Left ventricle myocardium superior (tissue), 1 donor: ENCODE data around the gene NCOA3. TPM values are rescaled to one million over a fixed set of nuclear protein-coding genes. Genes with fewer than 3 reads are reported as not detected.

ENCODE experiments used
- ATAC-seq: fragments of 200-7000 bp; cut with Tn5 transposase; one replicate; pipeline ENCODE4 v1.9.1; 2020; ENCODE audit warnings: mild to moderate bottlenecking, moderate library complexity
- DNase-seq: peaks from one replicate; pipeline ENCODE4 v3.0.0-alpha.2; 2020
- intact Hi-C: fragments of 100-400 bp; cut with micrococcal nuclease; formaldehyde crosslinking; loops from one replicate; pipeline ENCODE4 v1.11.0; 2022
- total RNA-seq: library from RNA; stranded (reverse); fragmentation: NEBNext Ultra II Directional; extraction: Animal tissue kit (Norgen Biotek cat#: 25700); gene quantifications from one replicate; pipeline ENCODE4 v1.2.1, GENCODE V29; 2021
- donor health status: DM: no; HTN: yes; CAD: no; lungs with severe emphysema.

Gene NCOA3
- total RNA-seq, 1 donor from 2014 or later, result 23.3 TPM

DNA sequence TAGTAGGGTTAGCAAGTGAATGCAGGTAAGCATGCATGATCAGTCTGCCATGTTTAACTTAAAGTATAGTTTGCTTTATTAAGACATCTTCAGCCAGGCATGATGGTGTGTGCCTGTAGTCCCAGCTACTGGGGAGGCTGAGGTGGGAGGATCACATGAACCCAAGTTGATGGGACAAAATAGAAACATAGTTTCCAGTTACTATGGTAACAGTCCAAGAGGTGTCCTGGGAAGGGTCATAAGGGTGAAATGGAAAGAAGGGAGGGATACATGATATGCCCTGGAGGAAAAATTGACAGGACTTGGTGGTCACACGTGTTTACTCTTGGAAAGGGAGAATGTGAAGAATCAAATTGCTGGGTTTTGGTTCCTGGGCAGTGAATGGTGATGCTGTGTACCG lies 143.9 kb downstream of the NCOA3 start:
- no peak for DNase-seq
- intact Hi-C loops, result no loop called here
- no peak for ATAC-seq

DNA sequence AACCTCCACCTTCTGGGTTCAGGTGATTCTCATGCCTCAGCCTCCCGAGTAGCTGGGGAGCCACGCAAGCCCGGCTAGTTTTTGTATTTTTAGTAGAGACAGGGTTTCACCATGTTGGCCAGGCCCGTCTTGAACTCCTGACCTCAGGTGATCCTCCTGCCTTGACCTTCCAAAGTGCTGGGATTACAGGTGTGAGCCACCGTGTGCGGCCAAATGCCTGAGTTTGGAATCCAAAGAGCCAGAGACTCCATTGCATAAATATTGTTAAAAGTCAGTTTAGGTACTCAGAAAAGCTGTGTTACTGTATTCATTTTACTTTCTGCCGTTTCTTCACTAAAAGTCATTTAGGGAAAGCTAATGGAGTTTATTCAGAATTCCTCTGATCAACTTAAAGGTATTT lies 146.3 kb downstream of the NCOA3 start:
- ATAC-seq, result no peak
- intact Hi-C loops, result no loop called here
- no peak for DNase-seq

DNA sequence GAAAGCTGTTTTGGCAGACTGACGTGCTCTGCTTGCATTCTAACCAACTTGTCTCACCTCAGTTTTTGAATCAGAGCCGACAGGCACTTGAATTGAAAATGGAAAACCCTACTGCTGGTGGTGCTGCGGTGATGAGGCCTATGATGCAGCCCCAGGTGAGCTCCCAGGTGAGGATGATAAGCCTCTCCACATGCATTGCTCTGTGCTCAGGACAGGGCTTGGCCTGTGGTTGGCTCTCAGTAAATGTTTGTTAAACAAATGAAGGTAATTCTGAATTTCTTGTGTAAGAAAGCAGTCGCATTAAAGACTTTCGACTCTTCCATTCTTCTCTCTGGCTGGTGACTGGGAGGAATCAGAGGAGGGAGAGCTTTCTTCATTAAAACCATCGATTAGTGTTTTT lies 147.3 kb downstream of the NCOA3 start:
- intact Hi-C loops, result no loop called here
- no peak for DNase-seq

DNA sequence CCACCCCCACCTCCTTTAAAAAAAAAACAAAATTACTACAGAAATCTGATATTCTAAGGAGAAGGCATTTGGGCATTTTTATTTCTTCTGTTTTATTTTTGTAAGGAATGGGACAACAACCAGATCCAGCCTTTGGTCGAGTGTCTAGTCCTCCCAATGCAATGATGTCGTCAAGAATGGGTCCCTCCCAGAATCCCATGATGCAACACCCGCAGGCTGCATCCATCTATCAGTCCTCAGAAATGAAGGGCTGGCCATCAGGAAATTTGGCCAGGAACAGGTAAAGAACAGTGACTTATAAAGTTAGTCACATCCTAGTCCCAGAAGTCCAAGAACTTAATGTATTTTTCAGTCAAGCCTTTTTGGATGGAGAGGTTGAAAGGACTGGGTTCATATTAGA lies 150.6 kb downstream of the NCOA3 start:
- intact Hi-C loops, result no loop called here
- DNase-seq (no peak), ATAC-seq (no peak)

More for the DNA sequence above, 147.3 kb downstream of the NCOA3 start:
- no peak for ATAC-seq

DNA sequence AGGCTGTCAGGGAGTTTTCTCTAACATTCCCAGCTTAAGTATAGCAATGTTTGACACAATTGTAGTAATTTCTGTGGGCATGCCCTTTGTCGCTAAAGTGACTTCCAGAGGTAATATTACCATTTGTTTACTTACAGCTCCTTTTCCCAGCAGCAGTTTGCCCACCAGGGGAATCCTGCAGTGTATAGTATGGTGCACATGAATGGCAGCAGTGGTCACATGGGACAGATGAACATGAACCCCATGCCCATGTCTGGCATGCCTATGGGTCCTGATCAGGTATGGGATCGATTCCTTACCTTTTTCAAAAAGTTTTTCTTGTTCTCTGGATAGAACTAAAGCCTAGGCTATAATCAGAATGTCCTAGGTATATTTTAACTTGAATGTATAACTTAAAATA lies 151.1 kb downstream of the NCOA3 start:
- intact Hi-C loops, result no loop called here
- DNase-seq (no peak), ATAC-seq (no peak)

DNA sequence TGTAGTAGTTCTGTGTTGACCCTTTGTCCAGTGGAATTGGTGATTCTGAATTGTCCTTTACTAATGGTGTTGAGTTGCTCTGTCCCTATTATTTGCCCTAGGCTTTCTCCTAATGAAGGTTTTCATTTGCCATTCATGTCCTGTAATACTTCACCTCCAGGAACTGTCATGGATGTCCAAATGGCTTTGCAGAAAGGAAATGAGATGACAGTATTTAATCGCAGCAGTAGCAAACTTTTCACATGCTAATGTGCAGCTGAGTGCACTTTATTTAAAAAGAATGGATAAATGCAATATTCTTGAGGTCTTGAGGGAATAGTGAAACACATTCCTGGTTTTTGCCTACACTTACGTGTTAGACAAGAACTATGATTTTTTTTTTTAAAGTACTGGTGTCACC lies 152.2 kb downstream of the NCOA3 start:
- intact Hi-C loops, result no loop called here
- no peak for ATAC-seq
- DNase-seq, result no peak

DNA sequence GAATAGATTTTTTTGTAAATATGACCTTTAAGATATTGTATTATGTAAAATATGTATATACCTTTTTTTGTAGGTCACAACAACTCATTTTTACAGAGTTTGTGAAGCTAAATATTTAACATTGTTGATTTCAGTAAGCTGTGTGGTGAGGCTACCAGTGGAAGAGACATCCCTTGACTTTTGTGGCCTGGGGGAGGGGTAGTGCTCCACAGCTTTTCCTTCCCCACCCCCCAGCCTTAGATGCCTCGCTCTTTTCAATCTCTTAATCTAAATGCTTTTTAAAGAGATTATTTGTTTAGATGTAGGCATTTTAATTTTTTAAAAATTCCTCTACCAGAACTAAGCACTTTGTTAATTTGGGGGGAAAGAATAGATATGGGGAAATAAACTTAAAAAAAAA lies 152.7 kb downstream of the NCOA3 start:
- intact Hi-C loops, result no loop called here
- no peak for DNase-seq
- ATAC-seq, result no peak

DNA sequence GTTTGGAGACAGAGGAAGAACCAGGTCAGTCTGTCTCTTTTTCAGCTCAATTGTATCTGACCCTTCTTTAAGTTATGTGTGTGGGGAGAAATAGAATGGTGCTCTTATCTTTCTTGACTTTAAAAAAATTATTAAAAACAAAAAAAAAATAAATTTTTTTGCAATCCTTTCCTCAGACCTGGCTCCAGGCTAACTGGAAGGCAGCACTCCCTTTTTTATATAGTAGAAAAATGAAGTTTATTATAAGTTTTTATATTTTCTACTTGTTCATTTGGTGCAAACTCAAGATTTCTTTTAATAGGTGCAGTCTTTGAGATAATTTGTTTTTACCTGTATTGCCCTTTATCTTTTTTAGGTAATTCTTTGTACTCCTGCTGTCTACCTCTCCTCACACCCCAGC lies 153.9 kb downstream of the NCOA3 start:
- no peak for DNase-seq
- intact Hi-C loops, result no loop called here
- ATAC-seq, result no peak

DNA sequence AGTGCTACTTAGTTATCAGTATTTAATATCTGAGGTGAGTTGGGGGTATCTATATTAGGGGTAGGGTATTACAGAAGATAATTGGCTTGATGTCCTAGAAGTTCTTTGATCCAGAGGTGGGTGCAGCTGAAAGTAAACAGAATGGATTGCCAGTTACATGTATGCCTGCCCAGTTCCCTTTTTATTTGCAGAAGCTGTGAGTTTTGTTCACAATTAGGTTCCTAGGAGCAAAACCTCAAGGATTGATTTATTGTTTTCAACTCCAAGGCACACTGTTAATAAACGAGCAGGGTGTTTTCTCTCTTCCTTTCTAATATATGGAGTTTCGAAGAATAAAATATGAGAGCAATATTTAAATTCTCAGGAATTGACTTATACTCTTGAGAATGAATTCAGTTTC lies 154.6 kb downstream of the NCOA3 start:
- intact Hi-C loops, result no loop called here
- DNase-seq (no peak), ATAC-seq (no peak)

DNA sequence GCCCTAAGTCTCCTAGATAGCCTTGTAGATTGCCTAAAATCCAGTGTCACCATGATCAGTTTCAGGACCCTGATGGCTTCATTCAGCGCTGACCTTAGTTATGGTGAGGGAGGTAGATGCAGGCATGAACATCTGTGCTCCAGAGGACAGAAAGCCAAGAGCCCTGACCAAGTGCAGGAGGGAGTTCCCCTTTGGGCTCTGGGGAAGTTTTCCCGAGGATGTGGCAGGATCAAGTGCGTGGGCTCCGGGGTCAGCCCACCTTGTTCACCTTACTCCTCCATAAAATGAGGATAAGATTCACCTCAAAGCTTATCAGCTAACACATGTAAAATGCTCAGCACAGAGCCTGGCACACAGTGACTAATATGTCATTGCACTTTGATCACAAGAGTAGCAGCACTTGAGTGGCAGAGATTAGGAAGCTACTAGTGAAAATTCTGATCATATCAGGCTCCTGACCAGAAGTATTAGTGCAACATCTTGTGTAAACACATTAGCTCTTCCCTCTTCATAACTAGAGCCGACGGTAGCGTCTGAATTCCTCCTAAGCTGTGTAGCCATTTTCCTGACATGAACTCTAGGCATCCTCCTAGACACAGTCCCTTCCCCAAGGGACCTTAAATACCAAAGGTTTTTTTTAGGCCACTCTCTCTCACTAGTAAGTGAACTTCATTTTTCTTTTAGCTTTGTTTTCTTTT lies 158.4 kb downstream of the NCOA3 start:
- DNase-seq, result no peak
- ATAC-seq, result no peak
- intact Hi-C loops, result loop anchor here (5.0 kb wide), 1 partner anchor 962 kb away; no protein-coding TSS in a partner anchor

DNA sequence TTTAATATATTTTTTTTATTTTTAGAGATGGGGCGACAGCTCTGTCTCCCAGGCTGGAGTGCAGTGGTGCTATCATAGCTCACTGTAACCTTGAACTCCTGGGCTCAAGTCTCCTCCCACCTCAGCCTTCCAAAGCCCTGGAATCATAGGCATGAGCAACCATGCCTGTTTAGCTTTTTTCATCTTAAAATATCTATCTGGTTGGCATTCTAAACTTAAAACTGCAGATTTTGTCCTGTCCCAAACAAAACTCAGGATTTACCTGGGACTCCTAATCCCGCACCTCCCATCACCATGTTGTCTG lies 158.9 kb downstream of the NCOA3 start:
- DNase-seq, result no peak
- intact Hi-C loops, result loop anchor here (5.0 kb wide), 1 partner anchor 962 kb away; no protein-coding TSS in a partner anchor
- ATAC-seq, result no peak

DNA sequence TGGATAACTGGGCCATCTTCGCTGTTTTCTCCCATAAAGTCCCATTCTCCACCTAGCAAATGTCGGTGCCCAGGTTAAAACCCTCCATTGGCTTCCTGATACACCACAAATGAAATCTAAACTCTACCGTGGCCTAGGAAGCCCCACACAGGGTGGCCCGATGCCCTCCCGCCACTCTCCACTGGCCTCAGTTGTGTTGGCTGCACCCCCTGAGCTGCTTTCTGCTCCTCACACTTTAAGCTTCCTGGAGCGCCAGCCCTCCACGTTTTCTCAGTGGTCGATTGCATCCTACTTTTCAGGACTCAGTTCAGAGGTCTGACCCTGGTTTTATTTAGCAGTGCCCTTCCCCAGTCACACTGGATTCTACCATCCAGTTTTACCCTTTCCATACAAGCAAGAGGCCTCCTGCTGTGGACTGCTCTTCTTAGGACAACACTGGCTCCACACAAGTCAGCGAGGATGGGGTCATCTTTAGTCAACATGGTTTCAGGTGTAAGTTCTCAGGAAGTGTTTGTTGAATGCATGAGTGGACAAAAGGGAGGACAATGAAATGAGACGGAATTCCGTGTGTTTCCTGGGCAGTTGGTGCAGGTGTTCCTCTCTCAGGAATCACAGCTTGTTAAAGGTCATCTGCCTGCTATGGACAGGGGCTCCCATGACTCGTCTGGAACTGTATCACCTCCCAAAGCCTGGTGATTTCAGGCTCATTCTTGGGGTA lies 159.5 kb downstream of the NCOA3 start:
- intact Hi-C loops, result loop anchor here (5.0 kb wide), 1 partner anchor 961 kb away; no protein-coding TSS in a partner anchor
- no peak for ATAC-seq
- DNase-seq, result no peak

DNA sequence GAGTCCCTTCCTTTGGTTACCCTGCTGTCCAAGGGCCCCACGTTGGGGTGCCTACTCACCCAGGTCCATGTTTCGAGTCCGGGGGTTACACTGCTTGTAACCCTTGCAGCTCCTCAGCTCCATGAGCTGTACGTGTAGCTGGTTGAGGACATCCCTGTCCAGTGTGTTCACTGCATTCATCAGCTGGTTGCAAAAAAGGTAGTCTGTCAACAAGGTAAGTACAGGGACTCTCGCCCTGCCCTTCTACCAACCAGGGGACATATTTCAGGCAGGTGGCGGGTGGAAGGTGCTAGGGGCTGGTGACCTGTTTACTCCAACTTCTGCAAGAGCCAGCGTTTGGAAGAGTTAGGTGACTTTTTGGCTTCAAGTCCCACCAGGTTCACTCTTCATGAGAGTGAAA lies 160.0 kb downstream of the NCOA3 start:
- ATAC-seq, result no peak
- intact Hi-C loops, result loop anchor here (5.0 kb wide), 1 partner anchor 961 kb away; no protein-coding TSS in a partner anchor

DNA sequence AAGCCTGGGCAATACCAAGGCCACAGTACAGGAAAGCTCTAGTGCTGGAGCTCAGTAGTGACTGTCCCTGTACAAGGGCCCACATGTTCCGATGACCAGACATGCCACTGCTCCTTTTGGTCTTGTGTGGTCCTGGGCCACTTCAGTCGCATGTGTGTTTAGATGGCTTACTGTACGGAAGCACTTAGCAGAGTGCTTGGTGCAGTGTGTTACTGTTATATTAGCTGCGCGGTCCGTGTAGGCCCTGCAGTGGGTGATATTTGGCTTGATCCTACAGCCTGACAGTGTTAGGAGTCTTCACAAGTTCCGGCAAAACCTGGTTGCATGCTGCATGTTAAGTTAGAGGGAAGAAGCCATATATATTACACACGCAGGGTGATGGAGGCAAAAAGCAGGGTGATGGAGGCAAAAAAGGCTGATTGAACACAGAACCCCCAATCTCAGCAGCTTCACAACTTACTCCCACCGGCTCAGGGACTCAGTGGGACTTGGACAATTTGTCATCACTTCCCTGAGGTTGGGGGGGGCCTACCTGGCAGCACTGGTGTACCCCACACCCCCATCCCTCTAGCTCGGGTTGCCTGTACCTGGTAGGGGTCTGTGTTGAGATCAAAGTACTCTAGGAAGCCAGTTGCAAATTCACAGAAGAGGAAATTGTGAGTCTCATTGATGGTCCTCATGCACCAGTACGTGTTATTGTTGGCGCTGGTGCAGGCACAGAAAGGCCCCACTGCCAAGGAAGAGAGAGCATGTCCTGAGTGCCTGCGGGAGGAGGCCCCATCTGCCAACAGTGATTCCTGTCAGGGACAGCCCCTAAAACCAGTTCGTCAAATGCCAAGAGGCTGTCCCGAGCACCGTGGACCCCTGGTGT lies 161.0 kb downstream of the NCOA3 start:
- ATAC-seq (no peak), DNase-seq (no peak)
- intact Hi-C loops, result loop anchor here (5.0 kb wide), 1 partner anchor 960 kb away; no protein-coding TSS in a partner anchor

More for the DNA sequence above, 160.0 kb downstream of the NCOA3 start:
- DNase-seq, result no peak

DNA sequence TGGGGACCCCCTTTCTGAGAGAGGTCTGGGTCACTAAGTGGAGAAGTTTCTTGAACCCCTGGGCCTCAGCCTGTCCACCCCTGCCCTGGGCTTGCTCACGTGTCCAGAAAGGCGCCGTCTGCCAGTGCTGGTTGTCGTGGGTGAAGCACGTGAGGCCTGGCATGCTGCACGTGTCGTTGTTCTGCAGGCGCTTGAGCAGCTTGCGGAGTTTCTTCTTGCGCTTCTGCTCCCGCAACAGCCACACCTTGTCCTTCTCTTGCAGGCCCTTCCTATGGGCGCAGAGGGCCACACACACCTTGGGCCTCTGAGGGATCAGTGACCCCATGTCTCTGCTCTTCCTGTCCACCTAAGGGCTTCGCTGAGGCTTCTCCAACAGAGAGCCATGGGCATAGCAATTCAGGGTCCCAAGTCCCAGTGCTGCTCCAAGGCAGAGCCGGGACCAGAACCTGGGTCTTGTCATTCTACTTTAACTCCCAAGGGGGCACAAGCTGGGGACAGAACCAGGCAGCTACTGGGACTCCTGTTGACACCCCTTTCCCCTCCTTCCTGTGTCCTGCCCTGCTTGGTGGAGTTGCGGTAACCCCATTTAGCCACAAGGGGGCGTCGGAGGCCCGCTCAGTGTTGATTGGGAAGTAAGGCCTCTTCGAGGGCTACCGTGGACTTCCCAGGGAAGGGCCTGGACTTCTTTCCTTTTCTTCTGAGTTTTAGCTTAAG lies 161.8 kb downstream of the NCOA3 start:
- intact Hi-C loops, result loop anchor here (5.0 kb wide), 1 partner anchor 959 kb away; no protein-coding TSS in a partner anchor
- peak; percentile 83 for DNase-seq
- peak; percentile 83 for ATAC-seq

DNA sequence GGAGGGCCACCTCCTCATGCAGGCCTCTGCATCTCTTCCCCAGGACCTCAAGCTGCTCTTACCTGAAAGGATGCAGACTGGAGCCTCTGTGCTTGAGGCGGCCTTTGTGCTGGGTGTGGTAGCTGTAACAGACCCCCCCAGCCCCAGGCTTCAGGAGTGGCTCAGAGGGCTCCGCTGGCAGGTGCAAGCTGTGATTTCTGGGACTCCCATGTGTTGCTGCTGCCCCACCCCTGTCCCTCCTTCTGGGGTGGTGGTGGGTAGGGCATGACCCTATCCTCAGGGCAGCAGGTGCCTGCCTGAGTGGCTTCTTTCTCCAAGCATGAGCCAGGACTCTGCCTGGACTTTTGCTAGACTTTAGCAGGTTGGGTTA lies 162.4 kb downstream of the NCOA3 start:
- DNase-seq (no peak), ATAC-seq (peak; percentile 5)
- intact Hi-C loops, result loop anchor here (5.0 kb wide), 1 partner anchor 958 kb away; no protein-coding TSS in a partner anchor

DNA sequence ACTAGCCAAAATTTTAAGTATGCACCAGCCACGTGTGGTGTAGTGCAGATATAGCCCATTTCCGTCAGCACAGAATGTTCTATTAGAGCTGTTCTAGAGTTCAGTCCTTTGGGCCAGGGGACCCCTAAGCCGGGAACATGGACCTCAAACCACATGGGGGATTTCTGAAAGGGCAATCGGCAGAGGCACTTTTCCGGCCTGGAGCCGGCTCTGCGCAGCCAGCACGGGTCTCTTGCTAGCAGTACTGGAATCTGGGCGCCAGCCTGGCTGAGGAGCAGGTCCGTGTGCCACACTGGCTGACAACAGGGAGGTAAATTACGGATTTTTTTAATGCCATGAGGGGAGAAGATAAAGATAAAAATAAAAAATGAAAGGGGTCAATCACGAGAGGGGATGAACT lies 163.1 kb downstream of the NCOA3 start:
- DNase-seq (no peak), ATAC-seq (no peak)
- intact Hi-C loops, result loop anchor here (5.0 kb wide), 1 partner anchor 958 kb away; no protein-coding TSS in a partner anchor

DNA sequence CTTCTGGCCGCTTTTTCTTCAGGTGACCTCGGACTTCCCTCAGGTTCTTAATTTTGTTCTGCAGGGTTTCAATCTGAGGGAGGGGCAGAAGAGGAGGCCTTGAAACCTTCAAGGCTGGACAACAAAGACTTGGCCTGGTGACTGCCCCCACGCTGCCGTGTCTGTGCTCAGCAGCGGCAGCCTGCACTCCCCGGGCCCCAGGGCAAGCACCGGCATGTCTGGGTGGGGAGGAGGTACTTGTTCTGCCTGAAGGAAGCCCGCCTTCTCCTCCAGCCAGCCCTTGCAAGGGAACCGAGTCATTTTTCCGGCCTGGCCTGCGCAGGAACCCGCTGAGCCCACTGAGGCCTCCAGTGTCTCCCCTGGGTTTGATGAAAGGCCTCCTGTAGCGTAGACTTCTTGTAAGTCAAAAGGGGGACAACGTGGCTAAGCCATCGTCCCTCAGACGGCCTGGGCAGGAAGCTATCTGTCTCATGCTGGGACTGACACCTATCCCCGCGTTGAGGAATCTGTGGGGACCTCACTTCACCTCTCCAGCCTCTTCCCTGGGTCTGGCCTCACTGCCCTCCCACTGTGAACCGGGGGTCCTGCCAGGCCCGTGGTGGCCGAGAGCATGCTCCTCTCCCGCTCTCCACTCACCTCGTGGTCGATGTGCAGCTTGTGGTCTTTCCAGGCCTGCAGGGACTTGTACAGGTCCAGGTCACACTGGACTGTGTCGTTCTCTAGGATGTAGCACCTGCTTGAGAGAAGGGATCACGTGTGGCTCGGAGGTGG lies 163.7 kb downstream of the NCOA3 start:
- DNase-seq (no peak), ATAC-seq (no peak)
- intact Hi-C loops, result no loop called here
